ENCODE results near the gene SETD9. TPM values are rescaled to one million over a fixed set of nuclear protein-coding genes. Genes with fewer than 3 reads are reported as not detected.
A peak's percentile ranks its signal among the peaks of the same experiment; 100 is the strongest.

Gene SETD9
- total RNA-seq, 1 experiment from 2014 or later, result 33.3 TPM

GRCh38 chr5:56934325-56934724 lies 24.9 kb downstream of the SETD9 start:
- DNase-seq (ENCODE audit: low read depth), result no peak

- DNase-seq (ENCODE audit: low read depth), result no peak
Measured at GRCh38 chr5:56938858-56939257, 29.5 kb downstream of the SETD9 start.

- peak; percentile 15 for DNase-seq (ENCODE audit: low read depth)
Measured at GRCh38 chr5:56941981-56942380, 32.6 kb downstream of the SETD9 start.

- no peak for DNase-seq (ENCODE audit: low read depth)
Measured at GRCh38 chr5:56947052-56947451, 37.7 kb downstream of the SETD9 start.

GRCh38 chr5:56950626-56951125 lies 41.3 kb downstream of the SETD9 start:
- DNase-seq (ENCODE audit: low read depth), result peak; percentile 68

- DNase-seq (ENCODE audit: low read depth), result peak; percentile 14
Measured at GRCh38 chr5:56951126-56951945, 41.9 kb downstream of the SETD9 start.

- DNase-seq (ENCODE audit: low read depth), result peak; percentile 68
Measured at GRCh38 chr5:56951946-56952691, 42.7 kb downstream of the SETD9 start, which contains the start of gene MIER3. MIER3 (minus strand) TSS chr5:56952123; CDS start chr5:56952102, 21 bp downstream.

GRCh38 chr5:56954262-56954661 lies 44.9 kb downstream of the SETD9 start:
- no peak for DNase-seq (ENCODE audit: low read depth)

GRCh38 chr5:56958595-56958994 lies 49.2 kb downstream of the SETD9 start:
- DNase-seq (ENCODE audit: low read depth), result no peak

GRCh38 chr5:56959326-56959725 lies 49.9 kb downstream of the SETD9 start:
- DNase-seq (ENCODE audit: low read depth), result no peak

GRCh38 chr5:56961746-56962145 lies 52.4 kb downstream of the SETD9 start:
- DNase-seq (ENCODE audit: low read depth), result no peak

GRCh38 chr5:56962286-56962685 lies 52.9 kb downstream of the SETD9 start:
- DNase-seq (ENCODE audit: low read depth), result no peak

- DNase-seq (ENCODE audit: low read depth), result no peak
Measured at GRCh38 chr5:56963246-56963645, 53.9 kb downstream of the SETD9 start.

- no peak for DNase-seq (ENCODE audit: low read depth)
Measured at GRCh38 chr5:56964173-56964572, 54.8 kb downstream of the SETD9 start.

Other genes starting within 250 kb of the SETD9 start
- 12.1 and 14.2 TPM in 2 replicates for gene MAP3K1, start 94.0 kb upstream of the SETD9 start, total RNA-seq (2014; rRNA removed; shearing (Covaris generic))
- 14.4 and 17.9 TPM in 2 replicates for gene MIER3, start 42.5 kb downstream of the SETD9 start, total RNA-seq (2014; rRNA removed; shearing (Covaris generic))